Tibial nerve (tissue), 4 donors: ENCODE results near the gene NUAK1.

Experiments used
- EP300 ChIP-seq, 2 donors: sonication (generic); formaldehyde crosslinking; IDR thresholded peaks; one replicate each; pipeline ENCODE4 v1.6.1; 2017; ENCODE audit warnings: antibody characterized with exemption in 2 of 2, mild to moderate bottlenecking in 1 of 2
- TF ChIP-seq, protein P1 (sequence below), 5 experiments: fragments of 200-600 bp in 3 of 5; fragments of 450-650 bp in 2 of 5; sonication (generic) in 3 of 5; IDR thresholded peaks; one replicate each; pipeline ENCODE4 v1.5.1; 2016 to 2019; ENCODE audit warnings: antibody characterized with exemption in 5 of 5, mild to moderate bottlenecking in 3 of 5, moderate library complexity in 2 of 5

DNA sequence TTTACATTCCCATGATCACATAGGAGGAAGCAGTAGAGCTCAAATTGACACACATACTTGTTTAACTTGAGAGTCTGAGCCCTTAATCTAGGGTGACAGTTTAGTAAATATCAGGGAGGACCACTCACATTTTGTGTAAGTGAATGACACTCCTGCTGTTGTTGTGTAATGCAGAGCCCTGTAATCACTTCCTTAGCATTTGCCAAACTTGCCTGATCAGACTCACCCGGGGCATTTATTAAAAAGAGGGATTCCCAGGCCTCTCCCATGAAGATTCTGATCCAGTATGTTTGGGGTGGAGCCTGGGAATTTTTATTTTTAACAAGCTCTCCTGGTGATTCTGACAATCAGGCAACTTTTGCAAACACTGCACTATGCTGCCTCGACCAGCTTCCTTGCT is 119.6 kb downstream of the NUAK1 start:
- TF ChIP-seq, protein P1, sequence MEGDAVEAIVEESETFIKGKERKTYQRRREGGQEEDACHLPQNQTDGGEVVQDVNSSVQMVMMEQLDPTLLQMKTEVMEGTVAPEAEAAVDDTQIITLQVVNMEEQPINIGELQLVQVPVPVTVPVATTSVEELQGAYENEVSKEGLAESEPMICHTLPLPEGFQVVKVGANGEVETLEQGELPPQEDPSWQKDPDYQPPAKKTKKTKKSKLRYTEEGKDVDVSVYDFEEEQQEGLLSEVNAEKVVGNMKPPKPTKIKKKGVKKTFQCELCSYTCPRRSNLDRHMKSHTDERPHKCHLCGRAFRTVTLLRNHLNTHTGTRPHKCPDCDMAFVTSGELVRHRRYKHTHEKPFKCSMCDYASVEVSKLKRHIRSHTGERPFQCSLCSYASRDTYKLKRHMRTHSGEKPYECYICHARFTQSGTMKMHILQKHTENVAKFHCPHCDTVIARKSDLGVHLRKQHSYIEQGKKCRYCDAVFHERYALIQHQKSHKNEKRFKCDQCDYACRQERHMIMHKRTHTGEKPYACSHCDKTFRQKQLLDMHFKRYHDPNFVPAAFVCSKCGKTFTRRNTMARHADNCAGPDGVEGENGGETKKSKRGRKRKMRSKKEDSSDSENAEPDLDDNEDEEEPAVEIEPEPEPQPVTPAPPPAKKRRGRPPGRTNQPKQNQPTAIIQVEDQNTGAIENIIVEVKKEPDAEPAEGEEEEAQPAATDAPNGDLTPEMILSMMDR (IDR thresholded peaks at IDR 0.05), result no peak
- no peak for TF ChIP-seq EP300 (IDR thresholded peaks at IDR 0.05)
